ENCODE results near the gene NMD3.

Gene NMD3

DNA sequence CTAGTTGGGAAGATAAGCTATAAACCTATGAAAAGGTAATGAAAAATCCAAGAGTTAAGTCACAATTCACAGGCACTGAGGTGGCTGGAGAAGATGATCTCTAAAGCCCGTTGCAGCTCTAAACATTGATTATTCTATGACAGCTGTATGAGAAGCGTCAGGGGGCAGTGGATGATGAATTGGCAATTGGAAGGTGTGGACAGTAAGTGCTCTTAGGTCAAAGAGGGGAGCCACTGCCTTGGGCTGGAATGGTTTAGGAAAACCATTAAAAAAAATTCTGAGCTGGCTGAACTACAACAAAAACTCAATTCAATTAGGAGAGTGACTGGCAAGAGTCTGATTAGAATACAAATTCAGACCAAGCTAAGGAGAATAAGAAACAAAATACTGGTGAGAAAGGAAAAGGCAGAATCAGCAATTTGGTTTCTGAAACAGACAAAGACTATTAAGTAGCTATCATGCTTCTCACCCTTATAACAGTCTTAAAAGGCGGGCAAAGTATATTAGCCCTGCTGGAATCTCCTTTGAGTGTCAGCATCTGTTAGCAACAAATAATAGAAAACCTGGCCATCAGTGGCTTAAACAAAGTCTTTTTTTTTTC lies 8.8 kb upstream of the NMD3 start:
- H3K27ac ChIP-seq, result no peak overlapping the region

DNA sequence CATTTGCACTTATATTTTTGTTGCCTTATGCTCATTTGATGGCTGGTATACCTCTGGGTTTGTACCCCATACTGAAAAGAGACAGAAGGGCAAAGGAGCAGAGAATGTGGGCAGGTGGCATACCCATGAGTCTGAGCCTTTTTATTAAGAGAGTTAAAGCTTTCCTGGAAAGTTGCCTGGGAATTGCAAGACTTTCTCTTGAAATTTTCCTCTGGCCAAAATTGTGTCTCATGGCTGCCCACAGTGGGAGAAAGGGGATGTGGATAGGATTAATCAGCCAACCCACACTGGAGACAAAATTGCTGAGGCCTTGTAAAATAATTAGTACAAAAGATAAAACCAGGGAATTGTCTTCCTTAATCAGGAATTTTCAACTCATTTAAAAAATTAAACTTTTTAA lies 8.2 kb upstream of the NMD3 start:
- no peak for TF ChIP-seq CTCF (IDR thresholded peaks at IDR 0.05)
- no peaks in the 10 kb centered on the region for H3K27me3 ChIP-seq
- no peaks in the 10 kb centered on the region for H3K36me3 ChIP-seq
- H3K4me3 ChIP-seq, result no peak overlapping the region
- no peaks in the 10 kb centered on the region for H3K9me3 ChIP-seq
- no peak for DNase-seq
- H3K27ac ChIP-seq, result no peak overlapping the region
- intact Hi-C loops (cut with DNase I; ENCODE audit: low total_unique reads), result no loop called here
- no peaks in the 10 kb centered on the region for H3K4me1 ChIP-seq

More for the DNA sequence above, 8.8 kb upstream of the NMD3 start:
- Histone ChIP-seq H3K4me3 (no peak overlapping the region), H3K36me3 (no peaks in the 10 kb centered on the region), H3K4me1 (no peaks in the 10 kb centered on the region), H3K9me3 (no peaks in the 10 kb centered on the region), H3K27me3 (no peaks in the 10 kb centered on the region)
- DNase-seq, result no peak
- no peak for TF ChIP-seq CTCF (IDR thresholded peaks at IDR 0.05)
- intact Hi-C loops (cut with DNase I; ENCODE audit: low total_unique reads), result no loop called here

DNA sequence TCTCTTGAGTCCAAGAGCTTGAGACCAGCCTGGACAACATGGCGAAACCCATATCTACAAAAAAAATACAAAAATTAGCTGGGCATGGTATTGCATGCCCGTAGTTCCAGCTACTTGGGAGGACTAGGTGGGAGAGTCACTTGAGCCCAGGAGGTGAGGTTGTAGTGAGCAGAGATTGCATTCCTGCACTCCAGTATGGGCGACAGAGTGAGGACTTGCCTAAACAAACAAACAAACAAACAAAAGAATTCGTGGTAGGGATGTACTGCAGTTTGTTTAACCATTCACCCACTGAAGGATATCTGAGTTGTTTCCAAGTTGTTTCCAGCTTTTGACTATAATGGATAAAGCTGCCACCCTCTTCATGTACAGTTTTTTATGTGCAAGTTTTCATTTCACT lies 7.5 kb upstream of the NMD3 start:
- Histone ChIP-seq H3K27ac (no peak overlapping the region), H3K9me3 (no peaks in the 10 kb centered on the region), H3K4me3 (no peak overlapping the region), H3K36me3 (no peaks in the 10 kb centered on the region), H3K27me3 (no peaks in the 10 kb centered on the region), H3K4me1 (no peaks in the 10 kb centered on the region)
- TF ChIP-seq CTCF (IDR thresholded peaks at IDR 0.05), result no peak
- no peak for DNase-seq
- intact Hi-C loops (cut with DNase I; ENCODE audit: low total_unique reads), result no loop called here

DNA sequence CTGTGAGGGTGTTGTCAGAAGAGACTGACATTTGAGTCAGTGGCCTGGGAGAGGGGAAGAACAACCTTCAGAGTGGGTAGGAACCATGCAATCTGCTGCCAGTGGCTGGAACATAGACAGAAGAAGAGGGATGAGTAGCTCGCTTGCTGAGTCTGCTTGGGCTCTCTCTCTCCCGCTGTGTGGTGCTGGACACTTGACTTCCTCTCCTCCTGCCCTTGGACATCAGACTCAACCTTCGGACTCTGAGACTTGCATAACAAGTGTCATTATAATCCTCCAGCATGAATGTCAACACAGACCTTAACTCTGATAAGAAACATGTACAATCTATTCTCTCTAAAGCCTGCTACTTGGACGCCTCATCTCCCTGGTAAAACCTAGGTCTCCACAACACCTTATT lies 5.9 kb upstream of the NMD3 start:
- Histone ChIP-seq H3K4me1 (no peaks in the 10 kb centered on the region), H3K27ac (no peak overlapping the region), H3K9me3 (no peaks in the 10 kb centered on the region), H3K27me3 (no peaks in the 10 kb centered on the region), H3K36me3 (no peaks in the 10 kb centered on the region), H3K4me3 (no peak overlapping the region)
- intact Hi-C loops (cut with DNase I; ENCODE audit: low total_unique reads), result no loop called here
- no peak for DNase-seq
- no peak for TF ChIP-seq CTCF (IDR thresholded peaks at IDR 0.05)

GRCh38 chr3:161217496-161217895 lies 3.6 kb upstream of the NMD3 start:
- Histone ChIP-seq H3K9me3 (no peaks in the 10 kb centered on the region), H3K4me1 (peaks cover 0 to 5% (median 0%) of the 10 kb centered on the region in 4 donors), H3K36me3 (no peaks in the 10 kb centered on the region), H3K4me3 (no peak overlapping the region), H3K27ac (no peak overlapping the region), H3K27me3 (no peaks in the 10 kb centered on the region)
- TF ChIP-seq CTCF (IDR thresholded peaks at IDR 0.05), result no peak
- no peak for DNase-seq
- intact Hi-C loops (cut with DNase I; ENCODE audit: low total_unique reads), result no loop called here

- H3K27ac ChIP-seq, result no peak overlapping the region
- no peak overlapping the region for H3K4me3 ChIP-seq
- no peak for DNase-seq
- no peaks in the 10 kb centered on the region for H3K9me3 ChIP-seq
- no peaks in the 10 kb centered on the region for H3K27me3 ChIP-seq
- no peak for TF ChIP-seq CTCF (IDR thresholded peaks at IDR 0.05)
- intact Hi-C loops (cut with DNase I; ENCODE audit: low total_unique reads), result no loop called here
- no peaks in the 10 kb centered on the region for H3K36me3 ChIP-seq
- H3K4me1 ChIP-seq, result peaks cover 0 to 25% (median 15%) of the 10 kb centered on the region in 4 donors
Observed at GRCh38 chr3:161219495-161219894, 1.6 kb upstream of the NMD3 start.
